HepG2 (cell line): ENCODE results near the gene KMT2A. TPM values are rescaled to one million over a fixed set of nuclear protein-coding genes. Genes with fewer than 3 reads are reported as not detected.

Experiments used
- CEBPG ChIP-seq: IDR thresholded peaks from 2 replicates; pipeline ENCODE4 v1.6.1; 2016
- DMAP1 ChIP-seq: IDR thresholded peaks from 2 replicates; pipeline ENCODE4 v1.6.1; 2016
- HMG20B ChIP-seq: conservative IDR thresholded peaks from 2 replicates; pipeline ENCODE4 v1.6.1; 2016; ENCODE audit warnings: missing genetic modification reagents, missing compliant biosample characterization
- HOXA3 ChIP-seq: sonication (generic); formaldehyde crosslinking; IDR thresholded peaks from 2 replicates; pipeline ENCODE4 v1.5.0; 2020; ENCODE audit warnings: missing genetic modification reagents
- MATR3 ChIP-seq: sonication (generic); formaldehyde crosslinking; IDR thresholded peaks from 2 replicates; pipeline ENCODE4 v1.4.0; 2020; ENCODE audit warnings: missing genetic modification reagents
- NBN ChIP-seq: fragments of 450-650 bp; conservative IDR thresholded peaks from 2 replicates; pipeline ENCODE4 v1.6.1; 2017
- NFIB ChIP-seq: sonication (generic); formaldehyde crosslinking; IDR thresholded peaks from 2 replicates; pipeline ENCODE4 v1.9.0; 2021; ENCODE audit warnings: missing genetic modification reagents, mild to moderate bottlenecking, borderline replicate concordance
- PITX1 ChIP-seq: sonication (generic); formaldehyde crosslinking; IDR thresholded peaks from 2 replicates; pipeline ENCODE4 v1.5.1; 2020; ENCODE audit warnings: mild to moderate bottlenecking, missing genetic modification reagents
- SRSF9 ChIP-seq: fragments of 200-400 bp; formaldehyde crosslinking; IDR thresholded peaks from 2 replicates; pipeline ENCODE4 v1.6.1; 2018; ENCODE audit warnings: borderline replicate concordance, mild to moderate bottlenecking, low read depth, low read length; ENCODE audit not compliant: insufficient read depth, poor library complexity, severe bottlenecking
- TOPORS ChIP-seq: sonication (generic); formaldehyde crosslinking; IDR thresholded peaks from 2 replicates; pipeline ENCODE4 v1.8.0; 2023; ENCODE audit warnings: mild to moderate bottlenecking, missing genetic modification reagents
- WIZ ChIP-seq: sonication (generic); formaldehyde crosslinking; IDR thresholded peaks from 2 replicates; pipeline ENCODE4 v1.5.1; 2020; ENCODE audit warnings: mild to moderate bottlenecking, missing genetic modification reagents
- ZBTB10 ChIP-seq: sonication (generic); formaldehyde crosslinking; IDR thresholded peaks from 2 replicates; pipeline ENCODE4 v1.4.0; 2020; ENCODE audit warnings: missing genetic modification reagents, borderline replicate concordance
- ZFP36 ChIP-seq: fragments of 150-350 bp; IDR thresholded peaks from 2 replicates; pipeline ENCODE4 v1.6.1; 2018; ENCODE audit warnings: borderline replicate concordance, low read length, low read depth; ENCODE audit not compliant: partially characterized antibody
- ZFYVE20 ChIP-seq: sonication (generic); formaldehyde crosslinking; IDR thresholded peaks from 2 replicates; pipeline ENCODE4 v1.8.0; 2023; ENCODE audit warnings: low read depth, mild to moderate bottlenecking, moderate library complexity, missing genetic modification reagents, borderline replicate concordance
- ZNF333 ChIP-seq: sonication (generic); formaldehyde crosslinking; IDR thresholded peaks from 2 replicates; pipeline ENCODE4 v1.4.0; 2020; ENCODE audit warnings: mild to moderate bottlenecking, missing genetic modification reagents, borderline replicate concordance
- ZNF33B ChIP-seq: sonication (generic); formaldehyde crosslinking; IDR thresholded peaks from 2 replicates; pipeline ENCODE4 v1.5.1; 2020; ENCODE audit warnings: mild to moderate bottlenecking, missing genetic modification reagents
- ZNF75D ChIP-seq: sonication (generic); formaldehyde crosslinking; IDR thresholded peaks from 2 replicates; pipeline ENCODE4 v1.8.1; 2023; ENCODE audit warnings: missing genetic modification reagents, mild to moderate bottlenecking, borderline replicate concordance
- polyA plus RNA-seq, 8 experiments: library from polyadenylated mRNA; depleted of rRNA in 3 of 8; stranded (reverse) in 7 of 8; unstranded in 1 of 8; fragments of >200 nt; fragmentation: Illumina TruSeq in 4 of 8; extraction: Trizol in 4 of 8; gene quantifications; 2 replicates each; pipeline versions ENCODE4 v1.2.1 to v1.2.3, GENCODE V29; 2011 to 2016; ENCODE audit warnings: low read depth in 4 of 8, missing spikeins in 1 of 8, mixed read lengths in 1 of 8; ENCODE audit not compliant: insufficient read depth in 1 of 8
- total RNA-seq, 5 experiments: library from RNA; depleted of rRNA; stranded (reverse); fragments of >200 nt; fragmentation: Illumina TruSeq; extraction: Trizol; gene quantifications; 2 replicates each; pipeline ENCODE4 v1.2.3, GENCODE V29; 2016; ENCODE audit warnings: low read depth in 1 of 5

The KMT2A gene
- total and polyA plus RNA-seq, 2 of the 13 experiments (the other 11 are each of a cell fraction or from before 2014, with no cell fraction given) = 12.4 to 20.0 TPM

GRCh38 chr11:118401880-118402590 is 34.3 kb upstream of the KMT2A start (continued):
- TF ChIP-seq ZNF33B (no peak), TOPORS (no peak), HOXA3 (CRISPR knock-in tag) (no peak), MATR3 (CRISPR knock-in tag) (no peak), NBN (no peak), ZFP36 (no peak), ZNF333 (CRISPR knock-in tag) (no peak), SRSF9 (no peak), ZFYVE20 (CRISPR knock-in tag) (0 out of 2 replicates have a peak, but pooled peaks have one; percentile 35), ZNF75D (no peak), NFIB (CRISPR knock-in tag) (no peak), WIZ (CRISPR knock-in tag) (no peak), ZBTB10 (no peak), HMG20B (CRISPR knock-in tag) (peak; percentile 69), PITX1 (CRISPR knock-in tag) (no peak), DMAP1 (CRISPR knock-in tag) (0 out of 2 replicates have a peak, but pooled peaks have one; percentile 7), CEBPG (CRISPR knock-in tag) (peak; percentile 50)
